Measurements from ENCODE around the gene PITX3. TPM values are rescaled to one million over a fixed set of nuclear protein-coding genes. Genes with fewer than 3 reads are reported as not detected.
"Not testable (repeated sequence)": the region's sequence is repeated elsewhere in the genome, so short reads cannot be mapped to it uniquely, and the experiment has no call there.

The PITX3 gene
- total RNA-seq, 1 experiment from 2014 or later = 5.4 TPM

DNA sequence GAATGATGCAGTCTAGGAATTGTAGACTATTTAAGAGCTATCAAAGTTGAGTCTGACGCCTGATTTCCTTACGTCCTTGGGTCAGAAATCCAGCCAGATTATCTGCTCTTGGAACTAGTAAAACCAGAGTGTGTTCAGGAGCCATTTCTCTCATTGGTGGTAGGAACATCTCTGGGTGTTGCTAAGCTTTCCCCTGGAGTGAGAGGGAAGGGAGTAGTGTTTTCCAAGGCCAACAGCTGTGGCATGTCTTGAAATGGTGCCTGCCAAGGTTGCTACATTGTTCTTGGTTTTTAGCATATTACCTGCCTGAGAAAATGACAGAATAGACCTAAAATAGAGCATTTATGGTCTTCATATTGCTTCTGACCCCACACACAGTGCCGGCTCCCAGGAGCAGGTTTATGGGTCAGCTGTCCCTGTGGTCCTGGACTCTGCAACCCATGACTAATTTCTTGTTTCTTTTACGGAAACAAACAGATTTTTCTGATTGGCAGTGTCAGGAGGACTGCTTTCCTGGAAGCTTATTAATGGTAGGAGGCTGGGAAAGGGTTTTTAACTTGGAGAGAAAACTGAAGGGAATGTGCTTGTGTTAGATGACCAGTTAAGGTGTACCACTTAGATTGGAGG, 21.5 kb upstream of the PITX3 start:
- in situ Hi-C loops (cut with HindIII; ENCODE audit: low sequenced_read_pairs) = no loop called here
- no peak for DNase-seq (ENCODE audit: low spot score)

DNA sequence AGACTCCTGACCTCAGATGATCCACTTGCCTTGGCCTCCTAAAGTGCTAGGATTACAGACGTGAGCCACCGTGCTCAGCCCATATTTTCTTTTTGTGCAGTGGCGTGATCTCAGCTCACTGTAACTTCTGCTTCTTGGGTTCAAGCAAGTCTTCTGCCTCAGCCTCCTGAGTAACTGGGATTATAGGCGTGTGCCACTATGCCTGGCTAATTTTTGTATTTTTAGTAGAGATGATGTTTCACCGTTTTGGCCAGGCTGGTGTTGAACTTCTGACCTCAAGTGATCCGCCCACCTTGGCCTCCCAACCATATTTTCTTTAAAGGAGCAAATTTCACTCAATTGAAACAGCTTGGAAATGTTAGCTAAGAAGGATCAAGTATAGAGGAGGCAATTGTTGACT, 20.5 kb upstream of the PITX3 start:
- in situ Hi-C loops (cut with HindIII; ENCODE audit: low sequenced_read_pairs) = no loop called here
- no peak for DNase-seq (ENCODE audit: low spot score)

DNA sequence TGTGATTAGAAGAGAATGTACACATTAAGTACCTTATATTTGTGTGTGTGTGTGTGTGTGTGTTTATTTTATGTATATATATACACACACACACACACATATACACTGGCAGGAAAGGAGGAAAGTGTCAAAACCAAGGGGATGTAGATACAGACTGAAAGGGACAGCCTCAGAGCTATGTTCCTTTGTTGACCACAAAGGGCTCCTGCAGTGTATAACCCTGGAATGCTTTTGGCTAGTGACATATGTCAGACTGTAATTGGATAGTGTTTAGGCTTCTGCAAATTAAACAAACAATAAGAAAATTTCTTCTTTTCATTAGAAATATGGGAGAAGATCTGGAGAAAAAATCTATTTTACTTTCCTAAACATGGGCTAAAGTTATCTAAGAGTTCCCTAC, 19.9 kb upstream of the PITX3 start:
- DNase-seq (ENCODE audit: low spot score) = no peak
- in situ Hi-C loops (cut with HindIII; ENCODE audit: low sequenced_read_pairs) = no loop called here

DNA sequence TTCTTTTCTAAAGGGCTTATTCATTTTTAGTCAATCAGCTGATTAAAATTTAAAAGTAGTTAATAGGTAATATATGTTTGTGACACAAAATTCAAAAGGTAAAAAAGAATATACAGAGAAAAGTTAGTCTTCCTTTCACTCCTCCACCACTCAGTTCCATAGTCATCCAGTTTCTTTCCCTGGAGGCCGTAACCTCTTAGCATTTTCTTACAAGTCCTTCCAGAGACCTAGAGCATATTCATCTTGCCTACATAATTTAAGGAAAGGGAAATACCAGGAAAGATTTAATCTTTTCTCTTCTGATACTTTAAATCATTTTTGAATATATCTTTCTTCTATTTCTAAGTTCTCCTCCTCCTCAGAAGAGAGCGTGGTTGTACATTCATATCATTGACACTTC, 14.1 kb upstream of the PITX3 start:
- in situ Hi-C loops (cut with HindIII; ENCODE audit: low sequenced_read_pairs) = no loop called here

DNA sequence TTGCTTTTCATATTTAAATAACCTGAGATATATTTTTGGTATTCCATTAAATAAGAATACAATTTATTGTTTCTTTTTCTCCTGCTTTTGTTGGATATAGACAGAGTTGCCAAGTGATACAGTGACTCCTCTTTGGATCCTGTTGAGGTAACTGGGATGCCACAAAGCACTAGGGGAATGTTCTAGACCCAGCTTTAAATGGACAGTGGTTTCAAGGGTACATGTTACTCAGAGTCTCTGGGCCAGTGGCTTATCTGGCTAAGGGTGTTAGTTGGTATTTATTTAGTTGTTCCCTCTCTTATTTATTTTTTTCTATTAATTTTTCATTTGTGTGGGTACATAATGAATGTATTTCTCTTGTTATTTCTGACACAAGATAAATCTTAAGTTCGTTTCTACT, 13.1 kb upstream of the PITX3 start:
- DNase-seq (ENCODE audit: low spot score) = no peak
- in situ Hi-C loops (cut with HindIII; ENCODE audit: low sequenced_read_pairs) = no loop called here

More for the DNA sequence above, 14.1 kb upstream of the PITX3 start:
- no peak for DNase-seq (ENCODE audit: low spot score)

DNA sequence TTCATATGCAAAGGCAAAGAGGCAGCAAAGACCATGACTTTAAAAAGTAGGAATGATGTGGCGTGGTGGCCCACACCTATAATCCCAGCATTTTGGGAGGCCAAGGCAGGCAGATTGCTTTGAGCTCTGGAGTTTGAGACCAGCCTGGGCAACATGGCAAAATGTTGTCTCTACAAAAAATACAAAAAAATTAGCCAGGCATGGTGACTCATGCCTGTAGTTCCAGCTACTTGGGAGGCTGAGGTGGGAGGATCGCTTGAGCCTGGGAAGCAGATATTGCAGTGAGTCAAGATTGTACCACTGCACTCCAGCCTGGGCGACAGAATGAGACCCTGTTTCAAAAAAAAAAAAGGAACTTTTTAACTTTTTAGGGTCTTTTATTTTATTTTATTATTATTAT, 11.2 kb upstream of the PITX3 start:
- DNase-seq (ENCODE audit: low spot score); in situ Hi-C loops (cut with HindIII; ENCODE audit: low sequenced_read_pairs): not testable (repeated sequence)

DNA sequence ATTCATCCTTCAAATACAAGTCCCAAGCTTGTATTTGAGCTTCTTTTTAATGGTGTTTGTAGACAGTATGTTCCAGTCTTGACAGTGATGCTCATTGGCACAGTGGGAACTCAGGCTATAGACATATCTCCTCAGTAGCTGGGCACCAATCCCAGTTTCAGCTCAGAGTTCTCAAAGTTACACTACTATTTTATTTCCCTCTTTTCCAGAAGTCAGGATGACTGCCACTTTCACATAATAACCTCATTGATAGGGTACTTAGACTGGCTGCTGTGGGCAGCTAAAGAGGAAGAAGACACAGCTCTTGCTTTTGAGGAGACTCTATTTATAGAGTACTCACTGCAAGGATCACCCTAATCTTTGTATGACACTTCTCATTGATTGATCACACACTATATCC, 6.4 kb upstream of the PITX3 start:
- in situ Hi-C loops (cut with HindIII; ENCODE audit: low sequenced_read_pairs) = no loop called here
- DNase-seq (ENCODE audit: low spot score) = no peak

DNA sequence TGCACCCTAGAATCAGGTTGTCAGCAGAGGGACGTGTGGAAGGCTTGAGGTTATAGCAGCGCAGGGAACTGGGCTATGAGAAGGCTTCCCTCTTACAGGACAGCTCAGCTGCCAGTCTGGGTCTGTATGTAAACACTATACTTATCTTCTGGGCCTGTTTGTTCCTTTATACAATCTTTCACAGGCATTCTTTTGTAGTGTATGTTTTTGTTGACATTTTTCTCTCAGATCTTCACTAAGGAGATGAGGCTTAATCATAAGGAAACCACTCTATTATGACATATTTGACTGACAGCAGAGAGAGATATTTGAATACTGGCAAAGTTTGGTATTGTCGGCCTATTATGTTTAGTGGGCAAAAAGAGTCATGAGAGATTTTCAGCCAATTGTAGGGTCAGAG, 4.9 kb upstream of the PITX3 start:
- DNase-seq (ENCODE audit: low spot score) = no peak
- in situ Hi-C loops (cut with HindIII; ENCODE audit: low sequenced_read_pairs) = no loop called here

DNA sequence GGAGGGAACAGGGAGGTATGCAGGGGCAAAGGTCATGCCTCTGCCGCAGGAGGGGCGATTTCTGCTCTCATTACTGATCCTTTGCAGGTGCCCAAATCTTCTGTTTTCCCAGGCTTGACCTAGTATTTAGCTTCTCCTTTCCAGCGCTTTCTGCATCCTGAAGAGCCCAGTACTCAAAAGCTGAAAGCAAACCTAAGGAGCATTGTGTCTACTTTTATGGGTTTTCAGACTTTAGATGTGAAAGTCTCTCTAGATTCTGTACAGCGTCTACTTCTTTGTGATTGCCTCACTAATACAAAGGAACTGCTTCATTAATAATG, 4.6 kb upstream of the PITX3 start:
- no peak for DNase-seq (ENCODE audit: low spot score)
- in situ Hi-C loops (cut with HindIII; ENCODE audit: low sequenced_read_pairs) = no loop called here

DNA sequence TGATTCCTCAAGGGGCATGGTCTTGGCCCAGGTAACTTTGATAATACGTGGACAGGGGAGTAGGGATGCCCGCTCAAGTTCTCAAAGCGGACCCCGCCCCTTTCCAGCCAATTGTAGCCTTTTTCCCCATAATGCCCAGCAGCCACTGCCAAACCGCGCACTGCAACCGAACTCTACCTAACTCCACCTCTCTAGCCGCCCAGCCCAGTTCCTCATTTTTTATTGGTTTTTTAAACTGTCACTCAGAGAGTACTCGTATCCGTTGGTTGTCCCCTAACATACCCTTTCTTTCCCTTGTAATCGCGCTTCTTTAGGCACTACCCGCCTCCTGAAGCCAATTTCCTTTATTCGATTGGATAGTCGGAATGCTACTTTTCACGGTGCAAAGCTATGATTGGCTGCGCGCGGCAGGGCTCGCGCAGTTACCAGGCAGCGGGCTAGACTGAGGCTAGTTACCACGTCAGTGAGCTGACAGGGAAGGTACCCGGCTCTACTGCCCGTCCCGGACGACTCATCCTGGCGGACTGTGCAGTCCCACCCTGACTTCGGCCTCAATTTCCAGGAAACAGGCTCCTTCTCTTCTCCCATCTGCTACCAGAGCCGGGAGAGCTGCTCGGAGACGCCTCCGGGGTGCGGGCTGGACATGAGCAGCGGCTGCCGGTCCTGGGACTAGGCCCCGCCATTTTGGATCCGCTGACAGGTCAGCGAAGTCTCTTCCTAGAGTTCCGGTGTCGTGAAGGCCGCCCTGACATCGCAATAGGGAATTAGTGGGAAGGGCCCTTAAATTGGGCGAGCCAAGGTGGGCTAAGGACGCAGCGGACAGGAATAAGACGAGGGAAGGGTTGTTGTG, 4.0 kb upstream of the PITX3 start, which contains the start of gene GBF1:
Gene GBF1 (plus strand): TSS at position 451 of the 850 bp plus-strand sequence. CDS start 13,407 bp downstream, outside the sequence.
- DNase-seq (ENCODE audit: low spot score) = peak; percentile 100
- in situ Hi-C loops (cut with HindIII; ENCODE audit: low sequenced_read_pairs) = no loop called here

DNA sequence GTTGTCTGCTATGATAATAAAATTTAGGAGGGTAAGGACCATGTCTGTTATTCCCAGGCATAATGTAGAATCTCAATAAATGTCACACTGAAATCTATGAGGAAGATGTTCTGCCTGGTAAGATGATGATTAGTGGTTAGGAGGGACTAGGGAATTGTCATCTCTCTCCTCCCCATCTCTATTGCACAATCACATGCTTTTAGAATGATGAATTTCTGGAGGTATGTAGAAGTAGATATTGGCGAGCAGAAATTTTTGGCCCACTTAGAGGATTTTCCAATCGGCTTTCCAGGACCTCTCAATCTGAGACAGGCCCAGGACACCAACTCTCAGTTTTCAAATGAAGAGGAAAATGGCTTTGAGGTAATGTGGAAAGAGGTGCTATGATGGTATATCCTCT, 2.0 kb upstream of the PITX3 start:
- no peak for DNase-seq (ENCODE audit: low spot score)
- in situ Hi-C loops (cut with HindIII; ENCODE audit: low sequenced_read_pairs) = no loop called here

DNA sequence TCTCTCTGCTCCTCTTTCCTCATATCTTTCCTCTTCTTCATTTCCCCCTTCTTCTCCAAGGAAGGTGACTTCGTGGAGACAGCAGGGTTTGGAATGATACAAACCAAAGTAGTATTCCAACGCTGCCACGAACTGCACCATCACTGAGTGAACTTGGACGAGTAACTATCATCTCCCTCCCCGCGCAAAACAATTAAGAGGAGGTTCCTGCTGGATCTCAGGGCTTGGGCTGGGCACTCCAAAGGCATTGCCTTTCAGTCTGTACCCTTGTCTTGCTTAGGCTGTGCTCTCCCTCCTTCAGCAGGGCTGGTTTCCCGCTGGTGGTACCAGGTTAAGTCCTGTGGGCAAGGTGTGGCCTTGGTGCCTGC, 790 bp upstream of the PITX3 start:
- DNase-seq (ENCODE audit: low spot score) = no peak
- in situ Hi-C loops (cut with HindIII; ENCODE audit: low sequenced_read_pairs) = no loop called here

DNA sequence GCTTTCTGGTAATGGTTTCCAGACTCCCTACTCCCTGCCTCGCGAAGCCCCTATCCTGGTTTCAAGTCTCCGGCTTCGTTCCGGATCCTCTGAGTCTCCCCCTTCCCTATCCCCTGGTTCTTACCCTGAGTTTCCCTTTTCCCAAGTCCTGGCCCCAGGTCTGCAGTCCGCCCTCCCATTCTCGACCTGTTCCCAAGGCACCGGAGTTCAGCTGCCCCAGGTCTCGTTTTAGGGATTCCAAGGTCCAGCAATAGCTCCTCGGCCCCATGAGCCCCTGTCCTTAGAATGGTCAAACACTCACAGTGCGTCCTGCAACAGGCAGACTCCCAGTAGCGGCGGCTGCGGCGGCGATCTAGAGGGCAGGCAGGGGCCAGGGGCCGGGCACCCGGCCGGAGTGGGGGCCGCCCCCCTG, 274 bp downstream of the PITX3 start:
- DNase-seq (ENCODE audit: low spot score) = no peak
- in situ Hi-C loops (cut with HindIII; ENCODE audit: low sequenced_read_pairs) = no loop called here

DNA sequence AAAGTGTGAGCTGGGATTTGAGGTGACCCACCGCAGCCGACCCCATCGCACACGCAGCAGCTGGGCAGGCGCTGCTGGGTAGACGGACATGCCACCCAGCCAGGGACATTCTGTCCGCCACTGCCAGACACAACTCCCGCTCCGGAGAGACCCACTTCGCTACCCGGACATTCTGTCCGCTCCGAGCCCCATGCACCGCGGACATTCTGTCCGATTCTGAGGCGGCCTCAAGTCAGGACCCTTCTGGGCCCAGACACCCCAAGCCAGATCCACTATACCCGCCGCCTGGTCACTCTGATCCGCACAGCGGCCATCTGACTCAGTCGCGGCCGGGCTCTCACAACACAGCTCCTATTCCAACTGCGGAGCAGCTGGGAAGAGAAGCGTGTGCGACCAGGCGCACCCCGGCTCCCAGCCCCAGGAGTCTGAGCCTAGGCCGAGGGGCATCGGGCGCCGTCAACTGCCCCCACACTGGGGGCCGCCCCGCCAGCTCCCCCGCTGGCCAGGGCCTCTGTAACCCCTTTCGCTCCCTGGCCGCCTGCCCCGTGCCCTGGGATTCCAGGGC, 763 bp downstream of the PITX3 start:
- no peak for DNase-seq (ENCODE audit: low spot score)
- in situ Hi-C loops (cut with HindIII; ENCODE audit: low sequenced_read_pairs) = no loop called here

DNA sequence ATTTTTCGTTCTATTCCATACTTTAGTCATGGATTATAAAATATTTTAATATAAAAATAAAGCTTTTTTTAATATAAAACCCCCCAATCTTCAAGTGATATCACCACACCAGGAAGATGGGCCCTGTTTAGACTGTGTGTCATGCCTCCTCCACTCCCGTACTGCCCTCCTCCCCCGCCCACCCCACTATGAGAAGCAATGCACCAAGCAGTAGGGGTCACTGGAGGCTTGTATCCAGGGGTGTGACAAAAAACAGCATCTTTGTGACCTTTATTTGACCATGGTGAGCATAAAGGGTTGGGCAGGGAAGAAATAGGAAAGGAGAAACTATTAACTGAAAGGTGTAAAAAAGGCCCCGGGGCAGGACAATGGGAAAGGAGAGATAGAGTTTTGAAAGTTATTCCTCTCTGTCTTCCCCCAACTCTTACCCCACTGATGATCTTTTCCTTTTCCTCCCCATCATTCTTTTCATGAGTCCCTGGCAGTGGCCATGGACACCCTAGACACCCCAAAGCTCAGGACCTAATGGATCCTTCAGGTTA, 3.5 kb downstream of the PITX3 start:
- DNase-seq (ENCODE audit: low spot score) = no peak
- in situ Hi-C loops (cut with HindIII; ENCODE audit: low sequenced_read_pairs) = no loop called here

DNA sequence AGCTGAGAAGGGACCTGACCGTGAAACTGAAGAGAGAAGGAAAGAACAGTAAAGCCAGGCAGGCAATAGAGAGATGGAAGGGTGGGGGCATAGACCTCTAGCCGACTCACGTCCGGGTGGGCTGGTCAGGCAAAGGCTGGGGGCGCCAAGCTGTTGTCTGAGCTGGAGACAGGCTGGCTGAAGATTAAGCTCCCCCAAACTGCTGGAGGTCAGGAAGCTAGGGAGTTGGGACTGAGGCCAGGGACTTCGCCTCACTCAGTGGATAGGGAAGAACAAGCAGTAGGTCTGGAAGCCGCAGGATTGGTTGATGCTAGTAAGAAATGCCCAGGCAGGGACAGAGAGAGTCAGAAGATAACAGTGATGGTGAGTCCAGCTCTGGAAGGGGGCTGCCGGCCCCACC, 5.3 kb downstream of the PITX3 start:
- in situ Hi-C loops (cut with HindIII; ENCODE audit: low sequenced_read_pairs) = no loop called here
- no peak for DNase-seq (ENCODE audit: low spot score)

DNA sequence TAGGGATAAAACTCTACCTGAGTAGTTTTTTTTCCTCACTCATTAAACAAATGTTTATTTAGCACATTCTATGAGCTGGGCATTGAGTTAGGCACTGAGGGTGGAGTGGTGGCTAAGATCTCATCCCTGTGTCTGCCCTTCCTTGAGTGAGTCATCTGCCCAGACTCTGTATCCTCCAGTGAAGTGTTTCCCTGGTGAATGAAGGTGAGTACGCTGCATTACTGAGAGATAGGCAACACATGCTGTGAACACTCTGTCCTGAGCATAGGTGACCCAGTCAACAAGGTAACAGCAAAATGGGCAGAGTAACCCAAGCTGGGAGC, 5.8 kb downstream of the PITX3 start:
- no peak for DNase-seq (ENCODE audit: low spot score)
- in situ Hi-C loops (cut with HindIII; ENCODE audit: low sequenced_read_pairs) = no loop called here

DNA sequence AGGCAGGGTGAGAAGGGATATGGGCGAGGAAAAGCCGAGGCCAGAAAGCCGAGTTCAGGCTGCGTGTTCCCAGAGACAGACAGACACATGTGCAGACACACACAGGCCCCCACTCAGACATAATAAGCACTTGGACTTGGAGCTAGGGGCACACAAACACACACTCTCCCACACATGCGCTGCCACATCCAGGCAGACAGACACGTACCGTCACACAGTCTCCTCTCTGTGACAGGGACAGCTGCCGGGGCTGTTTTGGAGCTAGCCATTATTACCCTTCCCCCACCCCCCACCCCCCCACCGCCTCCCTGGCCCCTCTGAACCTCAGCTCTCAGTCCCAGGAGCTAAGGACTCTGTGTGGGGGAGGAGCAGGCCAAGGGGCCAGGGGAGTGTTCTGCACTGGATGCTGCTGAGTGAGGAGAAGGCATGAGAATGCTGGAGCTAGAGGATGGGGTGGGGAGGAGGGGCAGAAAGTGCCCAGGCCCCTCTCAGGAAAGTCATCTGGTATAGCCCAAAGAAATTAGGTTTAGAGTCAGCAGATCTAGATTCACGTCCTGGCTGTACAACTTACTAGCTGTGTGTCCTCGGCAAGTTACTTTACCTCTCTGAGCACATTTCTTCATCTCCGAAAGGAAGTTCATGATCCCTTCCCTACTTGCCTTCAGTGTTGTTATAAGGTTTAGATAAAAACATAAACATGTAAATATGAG, 6.3 kb downstream of the PITX3 start:
- in situ Hi-C loops (cut with HindIII; ENCODE audit: low sequenced_read_pairs) = no loop called here

DNA sequence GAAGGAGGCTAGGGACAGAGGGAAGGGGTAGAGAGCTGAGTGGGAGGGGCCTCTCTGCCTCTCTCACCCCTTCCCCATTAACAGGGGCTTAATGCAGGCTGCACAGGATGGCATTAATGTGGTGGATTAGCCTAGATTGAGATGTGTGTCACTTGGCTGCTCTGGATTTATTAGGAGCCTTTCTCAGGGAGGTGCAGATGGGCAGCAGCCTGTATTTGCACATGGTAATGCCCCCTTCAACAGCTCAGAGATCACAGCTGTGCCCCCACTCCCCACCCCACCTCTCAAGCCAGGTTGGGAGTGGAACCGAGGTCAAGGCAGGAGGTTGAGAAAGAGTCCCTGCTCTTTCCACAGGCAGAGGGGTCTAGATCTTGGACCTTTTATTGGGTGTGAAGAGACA, 7.3 kb downstream of the PITX3 start:
- in situ Hi-C loops (cut with HindIII; ENCODE audit: low sequenced_read_pairs) = no loop called here

More for the DNA sequence above, 6.3 kb downstream of the PITX3 start:
- DNase-seq (ENCODE audit: low spot score) = no peak

More for the DNA sequence above, 7.3 kb downstream of the PITX3 start:
- DNase-seq (ENCODE audit: low spot score) = no peak

Measured in G401 (cell line).